ENCODE data around the gene BAZ2B.

The BAZ2B gene

GRCh38 chr2:159518321-159519005 is 97.9 kb downstream of the BAZ2B start:
- DNase-seq: peak; percentile 36

GRCh38 chr2:159516241-159516758 is 100.0 kb downstream of the BAZ2B start:
- DNase-seq: peak; percentile 89

- DNase-seq: no peak
Measured at GRCh38 chr2:159515441-159515840, 100.9 kb downstream of the BAZ2B start.

DNA sequence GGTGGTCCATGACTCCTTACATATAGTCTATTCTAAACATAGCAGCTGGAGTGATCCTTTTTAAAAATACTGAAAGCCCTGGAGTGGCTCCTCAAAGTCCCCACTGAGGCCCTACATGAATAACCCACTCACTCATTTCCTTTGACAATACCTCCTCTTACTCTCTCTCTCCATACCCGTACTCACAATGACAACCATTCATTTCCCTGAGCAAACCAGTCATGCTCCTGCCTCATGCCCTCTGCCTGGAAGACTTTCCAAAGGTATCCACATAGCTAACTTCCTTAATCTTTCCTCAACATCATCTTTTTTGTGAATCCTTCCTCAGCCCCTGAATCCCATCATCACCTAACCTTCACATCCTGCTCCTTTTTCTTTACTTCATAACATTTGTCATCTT is 102.6 kb downstream of the BAZ2B start:
- no peak for DNase-seq

GRCh38 chr2:159508140-159508539 is 108.2 kb downstream of the BAZ2B start:
- DNase-seq: no peak

GRCh38 chr2:159506764-159507440 is 109.4 kb downstream of the BAZ2B start:
- DNase-seq: no peak

DNA sequence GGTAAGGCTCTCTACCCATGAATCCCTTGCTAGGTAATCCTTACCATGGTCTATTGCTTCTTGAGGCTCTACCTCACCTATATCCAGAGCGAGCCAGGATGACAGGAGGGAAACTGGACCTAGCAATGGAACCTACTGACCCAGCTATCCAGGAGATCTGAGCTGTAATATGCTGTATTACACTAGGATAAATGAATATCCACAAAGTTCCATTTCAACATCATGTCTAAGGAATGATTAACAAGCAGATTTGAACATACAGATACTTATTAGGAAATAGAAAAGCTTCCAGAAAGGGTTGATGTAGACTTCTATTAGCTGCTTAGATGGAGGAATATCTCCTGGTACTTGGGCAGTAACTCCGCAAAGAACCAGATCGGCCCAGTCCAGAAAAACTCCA is 110.1 kb downstream of the BAZ2B start:
- no peak for DNase-seq

DNA sequence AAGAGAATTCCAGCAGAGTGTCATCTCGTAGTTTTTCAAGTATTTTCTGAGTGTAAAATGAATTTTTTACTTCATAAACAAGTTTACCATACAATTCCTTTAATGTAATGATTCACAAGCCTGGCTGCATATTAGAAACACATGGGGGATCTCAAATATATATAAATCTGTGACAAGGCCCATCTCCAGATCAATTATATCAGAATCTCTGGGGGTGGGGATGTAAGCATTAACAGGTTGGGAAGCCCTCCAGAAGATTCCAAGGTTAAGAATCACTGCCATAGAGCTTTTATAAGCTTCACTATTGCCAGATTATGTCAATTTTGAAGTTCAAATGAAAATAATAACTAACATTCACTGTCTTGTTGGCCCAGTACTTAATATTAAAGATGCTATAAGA is 111.2 kb downstream of the BAZ2B start:
- no peak for DNase-seq

DNA sequence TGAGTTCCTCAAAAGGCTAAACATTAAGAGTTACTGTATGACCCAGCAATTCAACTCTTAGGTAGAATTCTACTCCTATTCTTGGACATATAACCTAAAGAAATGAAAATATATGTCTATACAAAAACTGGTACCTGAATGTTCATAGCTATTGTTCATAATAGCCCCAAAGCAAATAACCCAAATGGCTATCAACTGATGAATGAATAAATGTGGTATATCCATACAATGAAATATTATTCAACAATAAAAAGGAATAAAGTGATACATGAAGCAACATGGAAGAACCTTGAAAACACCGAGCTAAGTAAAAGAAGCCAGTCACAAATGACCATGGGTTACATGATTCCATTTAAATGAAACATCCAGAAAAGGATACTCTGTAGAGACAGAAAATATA is 114.6 kb downstream of the BAZ2B start:
- DNase-seq: no peak

DNA sequence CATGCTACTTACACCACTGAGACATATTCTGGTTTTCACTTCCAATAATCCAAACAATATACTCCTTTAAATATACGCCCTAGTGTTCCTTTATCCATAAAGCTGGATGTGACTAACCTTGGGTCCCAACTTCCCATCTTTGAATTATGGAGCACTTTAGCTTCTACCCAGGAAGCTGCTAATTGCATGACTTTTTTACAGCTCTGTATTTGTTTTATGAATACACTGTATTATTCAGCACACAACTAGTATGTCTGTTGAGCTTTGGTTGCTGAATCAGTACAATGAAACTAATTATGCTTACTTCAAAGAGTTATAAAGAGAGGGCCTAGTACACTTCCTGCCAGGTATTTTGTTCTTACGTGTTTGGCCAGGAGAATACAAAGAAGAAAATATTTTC is 118.5 kb downstream of the BAZ2B start:
- no peak for DNase-seq

DNA sequence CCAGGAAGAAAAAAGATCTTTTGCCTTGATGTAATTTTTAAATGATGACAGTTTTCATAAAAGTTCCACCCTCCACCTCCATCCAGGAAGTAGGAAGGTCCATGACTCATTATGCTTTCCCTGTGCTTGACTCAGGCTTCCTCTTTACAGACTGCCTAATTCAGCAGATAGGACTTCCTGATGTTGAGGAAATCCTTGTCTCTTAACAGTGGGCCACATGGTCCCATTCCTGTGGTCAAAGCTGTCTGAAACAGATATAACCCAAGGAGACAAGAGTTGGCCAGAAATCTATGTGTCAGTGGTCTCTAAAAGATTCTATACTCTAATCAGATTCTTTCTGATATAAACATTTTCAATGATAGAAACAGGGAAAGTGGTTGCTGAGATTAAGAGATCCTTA is 119.1 kb downstream of the BAZ2B start:
- no peak for DNase-seq

DNA sequence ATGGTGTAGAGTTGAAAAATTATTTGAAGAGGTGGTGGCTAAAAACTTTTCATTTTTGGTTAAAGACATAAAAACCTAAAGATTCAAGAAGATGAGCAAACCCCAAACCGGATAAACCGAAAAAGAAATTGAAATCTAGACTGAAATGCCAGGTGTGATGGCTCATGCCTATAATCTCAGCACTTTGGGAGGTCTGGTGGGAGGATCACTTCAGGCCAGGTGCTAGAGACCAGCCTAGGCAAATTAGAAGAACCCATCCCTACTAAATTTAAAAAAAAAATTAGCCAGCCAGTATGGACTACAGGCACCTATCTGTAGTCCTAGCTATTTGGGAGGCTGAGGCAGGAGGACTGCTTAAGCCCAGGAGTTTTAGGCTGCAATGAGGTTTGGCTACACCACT is 126.9 kb downstream of the BAZ2B start:
- no peak for DNase-seq

GRCh38 chr2:159484532-159484931 is 131.8 kb downstream of the BAZ2B start:
- peak; percentile 87 for DNase-seq

DNA sequence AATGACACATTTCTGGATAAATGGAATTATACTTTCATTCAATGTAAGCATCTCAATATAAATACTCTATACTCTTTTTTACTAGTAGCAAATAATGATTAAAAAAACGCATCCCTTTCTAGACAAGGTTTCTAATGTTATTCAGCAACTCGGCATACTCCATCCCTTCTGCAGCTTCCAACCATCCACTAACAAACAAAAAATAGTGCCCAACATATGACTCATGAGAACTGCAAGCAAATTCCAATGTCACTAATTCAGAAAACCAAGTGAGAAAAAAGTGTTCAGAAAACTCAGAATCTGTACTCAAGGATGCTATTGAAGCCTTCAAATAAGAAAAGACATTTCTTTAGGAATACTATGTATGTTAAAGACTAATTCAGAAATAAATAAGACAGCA is 140.0 kb downstream of the BAZ2B start:
- no peak for DNase-seq

DNA sequence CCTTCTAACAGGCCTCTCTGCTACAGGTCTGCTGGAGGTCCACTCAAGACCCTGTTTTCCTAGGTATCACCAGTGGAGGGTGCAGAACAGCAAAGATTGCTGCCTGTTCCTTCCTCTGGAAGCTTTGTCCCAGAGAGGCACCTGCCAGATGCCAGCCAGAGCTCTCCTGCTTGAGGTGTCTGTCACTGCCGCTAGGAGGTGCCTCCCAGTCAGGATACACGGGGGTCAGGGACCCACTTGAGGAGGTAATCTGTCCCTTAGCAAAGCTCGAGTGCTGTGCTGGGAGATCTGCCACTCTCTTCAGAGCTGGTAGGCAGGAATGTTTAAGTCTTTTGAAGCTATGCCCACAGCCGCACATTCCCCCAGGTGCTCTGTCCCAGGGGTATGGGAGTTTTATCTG is 140.6 kb downstream of the BAZ2B start:
- DNase-seq: no peak

- no peak for DNase-seq
Measured at GRCh38 chr2:159471340-159471739, 145.0 kb downstream of the BAZ2B start.

GRCh38 chr2:159468257-159468656 is 148.1 kb downstream of the BAZ2B start:
- no peak for DNase-seq

DNA sequence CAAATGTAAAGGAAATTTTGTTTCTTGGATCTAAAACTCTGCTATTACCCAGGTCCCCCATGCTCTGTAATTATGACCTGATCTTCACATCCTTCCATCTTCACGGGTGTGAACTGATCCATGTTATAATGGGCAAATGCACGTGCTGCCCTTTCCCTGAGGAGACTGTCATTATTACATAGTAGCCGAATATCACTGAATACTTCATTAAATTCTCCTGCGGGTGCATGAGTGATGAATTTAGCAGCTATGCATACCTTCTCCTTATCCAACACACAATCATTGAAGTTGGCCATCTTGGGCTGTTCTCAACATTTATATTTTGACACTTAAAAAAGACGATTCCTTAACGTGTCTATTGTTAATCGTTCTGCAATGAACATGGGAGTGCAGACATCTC is 153.4 kb downstream of the BAZ2B start:
- DNase-seq: no peak

DNA sequence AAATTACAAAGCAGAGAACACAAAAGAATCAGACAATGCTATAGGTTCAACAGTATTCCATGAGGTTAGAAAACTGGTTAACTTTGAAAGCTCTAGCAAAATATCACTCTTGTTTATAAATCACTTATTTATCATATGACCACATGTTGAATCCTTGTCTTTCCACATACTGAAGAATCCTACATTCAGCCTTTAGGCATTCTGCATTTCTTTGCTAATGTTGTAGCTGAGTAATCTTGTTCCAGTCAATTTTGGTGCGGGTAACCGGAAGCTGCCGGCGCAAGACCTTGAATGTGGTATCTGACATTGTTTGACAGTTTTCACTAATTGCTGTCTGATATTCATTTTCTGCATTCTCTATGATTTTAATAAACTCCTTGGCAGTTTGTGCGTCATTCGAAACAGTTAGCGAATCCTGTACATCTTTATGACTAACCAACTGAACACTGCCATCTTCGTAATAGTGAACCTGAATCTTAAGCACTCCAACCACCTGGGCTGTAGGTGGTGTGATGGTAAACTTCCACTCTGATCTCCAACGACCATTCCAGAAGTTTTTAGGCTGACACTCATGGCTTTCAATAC is 154.1 kb downstream of the BAZ2B start:
- DNase-seq: no peak

- DNase-seq: no peak
Measured at GRCh38 chr2:159461076-159461475, 155.3 kb downstream of the BAZ2B start.

GRCh38 chr2:159460227-159460626 is 156.1 kb downstream of the BAZ2B start:
- DNase-seq: no peak

DNA sequence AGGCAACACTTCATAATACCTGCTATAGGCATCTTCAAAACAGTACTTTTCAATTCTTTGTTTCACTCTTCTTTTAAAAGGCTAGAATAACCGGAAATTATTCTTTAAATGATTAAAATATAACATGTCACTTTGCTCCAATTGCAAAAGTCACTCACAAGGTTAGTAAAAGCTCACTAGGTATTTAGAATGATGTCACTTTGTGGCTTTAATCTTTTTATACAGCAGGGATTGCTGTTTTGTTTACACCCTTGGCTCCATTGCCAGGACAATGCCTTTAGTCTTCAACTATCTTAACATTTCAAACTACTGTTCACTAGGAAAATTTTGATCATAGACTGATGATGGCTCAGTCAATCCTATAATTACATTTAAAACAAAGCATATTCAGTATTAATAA is 157.1 kb downstream of the BAZ2B start:
- DNase-seq: no peak

GRCh38 chr2:159457589-159457988 is 158.8 kb downstream of the BAZ2B start:
- DNase-seq: no peak
